OCI-LY7 (cell line): ENCODE results near the gene GABRG3.

Source experiments
- EZH2phosphoT487 ChIP-seq: fragments of 200-600 bp; sonication (generic); IDR thresholded peaks from 2 replicates; pipeline ENCODE4 v1.6.1; 2018; ENCODE audit warnings: low read depth, borderline replicate concordance, mild to moderate bottlenecking, mixed run types, antibody characterized with exemption, low read length, moderate library complexity, mixed read lengths
- TF ChIP-seq, protein P1 (sequence below): fragments of 200-600 bp; sonication (generic); conservative IDR thresholded peaks from 2 replicates; pipeline ENCODE4 v1.5.1; 2014; ENCODE audit warnings: mild to moderate bottlenecking, antibody characterized with exemption, low read length, moderate library complexity, mixed read lengths

DNA sequence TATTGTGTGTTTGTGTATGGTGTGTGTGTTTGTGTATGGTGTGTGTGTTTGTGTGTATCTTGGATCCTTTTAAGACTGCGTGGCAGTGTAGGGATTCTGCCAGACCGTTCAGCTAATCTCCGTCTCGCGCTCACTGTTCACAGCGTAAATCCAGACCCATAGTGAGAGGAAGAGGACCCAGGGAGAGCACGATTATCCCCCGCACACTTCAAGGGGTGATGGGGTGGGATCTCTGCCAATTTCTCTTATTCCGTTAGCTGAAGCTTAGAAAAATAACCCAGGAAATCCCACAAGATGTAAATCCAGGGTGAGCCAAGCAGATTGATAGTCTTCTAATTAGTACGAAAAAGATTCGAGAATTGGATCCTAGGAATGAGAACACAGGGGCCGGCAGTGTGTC lies 381.2 kb downstream of the GABRG3 start:
- TF ChIP-seq, protein P1, sequence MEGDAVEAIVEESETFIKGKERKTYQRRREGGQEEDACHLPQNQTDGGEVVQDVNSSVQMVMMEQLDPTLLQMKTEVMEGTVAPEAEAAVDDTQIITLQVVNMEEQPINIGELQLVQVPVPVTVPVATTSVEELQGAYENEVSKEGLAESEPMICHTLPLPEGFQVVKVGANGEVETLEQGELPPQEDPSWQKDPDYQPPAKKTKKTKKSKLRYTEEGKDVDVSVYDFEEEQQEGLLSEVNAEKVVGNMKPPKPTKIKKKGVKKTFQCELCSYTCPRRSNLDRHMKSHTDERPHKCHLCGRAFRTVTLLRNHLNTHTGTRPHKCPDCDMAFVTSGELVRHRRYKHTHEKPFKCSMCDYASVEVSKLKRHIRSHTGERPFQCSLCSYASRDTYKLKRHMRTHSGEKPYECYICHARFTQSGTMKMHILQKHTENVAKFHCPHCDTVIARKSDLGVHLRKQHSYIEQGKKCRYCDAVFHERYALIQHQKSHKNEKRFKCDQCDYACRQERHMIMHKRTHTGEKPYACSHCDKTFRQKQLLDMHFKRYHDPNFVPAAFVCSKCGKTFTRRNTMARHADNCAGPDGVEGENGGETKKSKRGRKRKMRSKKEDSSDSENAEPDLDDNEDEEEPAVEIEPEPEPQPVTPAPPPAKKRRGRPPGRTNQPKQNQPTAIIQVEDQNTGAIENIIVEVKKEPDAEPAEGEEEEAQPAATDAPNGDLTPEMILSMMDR: no peak
- TF ChIP-seq EZH2phosphoT487: no peak
